BLaER1 treated with 17β-estradiol and CSF1 and Interleukin-3, amounts not matched to agents 10 nM and 100 nM (cell line): ENCODE data around the gene FBLN2.

ENCODE experiments used
- H3K27ac ChIP-seq, 11 experiments: shearing (Covaris generic); formaldehyde crosslinking; 2 replicates each; pipeline ENCODE4 v1.8.1; 2022
- H3K27me3 ChIP-seq, 11 experiments: shearing (Covaris generic); formaldehyde crosslinking; 2 replicates each; pipeline ENCODE4 v1.8.1; 2022
- H3K36me3 ChIP-seq, 11 experiments: shearing (Covaris generic); formaldehyde crosslinking; 2 replicates each; pipeline ENCODE4 v1.8.1; 2022
- H3K4me1 ChIP-seq, 10 experiments: shearing (Covaris generic); formaldehyde crosslinking; 2 replicates each; pipeline ENCODE4 v1.8.1; 2022
- H3K4me2 ChIP-seq, 11 experiments: shearing (Covaris generic); formaldehyde crosslinking; 2 replicates each; pipeline ENCODE4 v1.8.1; 2022
- H3K4me3 ChIP-seq, 10 experiments: shearing (Covaris generic); formaldehyde crosslinking; 2 replicates each; pipeline ENCODE4 v1.8.1; 2022
- H3K9ac ChIP-seq, 11 experiments: shearing (Covaris generic); formaldehyde crosslinking; 2 replicates each; pipeline ENCODE4 v1.8.1; 2022
- H3K9me3 ChIP-seq, 11 experiments: shearing (Covaris generic); formaldehyde crosslinking; replicated peaks in 1 of 11; 2 replicates each; pipeline ENCODE4 v1.8.1; 2022
- H4K20me1 ChIP-seq, 11 experiments: shearing (Covaris generic); formaldehyde crosslinking; 2 replicates each; pipeline ENCODE4 v1.8.1; 2022
- Cebpa-rat ChIP-seq, 11 experiments: shearing (Covaris generic); IDR thresholded peaks; 2 replicates each; pipeline ENCODE4 v1.8.1; 2022

Gene FBLN2

GRCh38 chr3:13540297-13540995 lies 8.5 kb upstream of the FBLN2 start:
- peaks cover 0 to 4% (median 0%) of the 10 kb centered on the region in 11 experiments; a peak in 1 of 22 replicates for H4K20me1 ChIP-seq
- no peaks in the 10 kb centered on the region for H3K36me3 ChIP-seq
- H3K27me3 ChIP-seq, result 0 out of 22 replicates have a peak, but pooled peaks cover 0 to 7% (median 0%) of the 10 kb centered on the region in 11 experiments
- no peak overlapping the region for H3K9ac ChIP-seq
- H3K4me1 ChIP-seq, result peaks cover 19 to 40% (median 34%) of the 10 kb centered on the region in 10 experiments
- H3K4me3 ChIP-seq, result no peak overlapping the region
- H3K4me2 ChIP-seq, result no peak overlapping the region
- H3K9me3 ChIP-seq, result peaks cover 20 to 32% (median 26%) of the 10 kb centered on the region in 11 experiments
- no peak overlapping the region for H3K27ac ChIP-seq
- TF ChIP-seq Cebpa-rat (IDR thresholded peaks at IDR 0.05), result no peak

- Histone ChIP-seq H4K20me1 (peaks cover 0 to 5% (median 0%) of the 10 kb centered on the region in 11 experiments; a peak in 1 of 22 replicates), H3K27ac (no peak overlapping the region), H3K36me3 (no peaks in the 10 kb centered on the region), H3K9ac (no peak overlapping the region), H3K4me3 (no peak overlapping the region), H3K27me3 (0 out of 22 replicates have a peak, but pooled peaks cover 0 to 7% (median 0%) of the 10 kb centered on the region in 11 experiments), H3K4me1 (peaks cover 16 to 38% (median 30%) of the 10 kb centered on the region in 10 experiments), H3K4me2 (no peak overlapping the region), H3K9me3 (peaks cover 20 to 32% (median 26%) of the 10 kb centered on the region in 11 experiments)
- TF ChIP-seq Cebpa-rat (IDR thresholded peaks at IDR 0.05), result no peak
These were observed 7.2 kb upstream of the FBLN2 start for GRCh38 chr3:13541691-13542090.

- no peak overlapping the region for H3K27ac ChIP-seq
- H3K4me2 ChIP-seq, result no peak overlapping the region
- H3K9me3 ChIP-seq, result peaks cover 20 to 32% (median 26%) of the 10 kb centered on the region in 11 experiments
- peaks cover 12 to 34% (median 26%) of the 10 kb centered on the region in 10 experiments for H3K4me1 ChIP-seq
- 0 out of 22 replicates have a peak, but pooled peaks cover 0 to 7% (median 0%) of the 10 kb centered on the region in 11 experiments for H3K27me3 ChIP-seq
- H3K9ac ChIP-seq, result no peak overlapping the region
- peaks cover 0 to 5% (median 0%) of the 10 kb centered on the region in 11 experiments; a peak in 1 of 22 replicates for H4K20me1 ChIP-seq
- H3K36me3 ChIP-seq, result no peaks in the 10 kb centered on the region
- no peak overlapping the region for H3K4me3 ChIP-seq
- no peak for TF ChIP-seq Cebpa-rat (IDR thresholded peaks at IDR 0.05)
These were observed 6.8 kb upstream of the FBLN2 start for GRCh38 chr3:13542142-13542541.

- Histone ChIP-seq H3K4me3 (no peak overlapping the region), H3K27ac (no peak overlapping the region), H3K9me3 (peaks cover 20 to 32% (median 24%) of the 10 kb centered on the region in 11 experiments), H4K20me1 (peaks cover 0 to 10% (median 0%) of the 10 kb centered on the region in 11 experiments; a peak in 2 of 22 replicates), H3K4me1 (peaks cover 9 to 35% (median 24%) of the 10 kb centered on the region in 10 experiments; a peak in 18 of 20 replicates), H3K36me3 (no peaks in the 10 kb centered on the region), H3K27me3 (peaks cover 1 to 13% (median 5%) of the 10 kb centered on the region in 11 experiments; a peak in 20 of 22 replicates), H3K9ac (no peak overlapping the region), H3K4me2 (peak overlapping the region in 5 of 11 experiments; percentile 73 to 89 (median 79); a peak in 7 of 22 replicates)
- TF ChIP-seq Cebpa-rat (IDR thresholded peaks at IDR 0.05), result no peak
These were observed 5.7 kb upstream of the FBLN2 start for GRCh38 chr3:13543253-13543652.

- TF ChIP-seq Cebpa-rat (IDR thresholded peaks at IDR 0.05), result no peak
- peak overlapping the region; percentile 10 to 89 (median 71); a peak in 20 of 22 replicates for H3K4me2 ChIP-seq
- H3K36me3 ChIP-seq, result no peaks in the 10 kb centered on the region
- H3K9ac ChIP-seq, result no peak overlapping the region
- H3K4me1 ChIP-seq, result peaks cover 17 to 46% (median 33%) of the 10 kb centered on the region in 10 experiments; a peak in 19 of 20 replicates
- H3K27me3 ChIP-seq, result peaks cover 12 to 24% (median 16%) of the 10 kb centered on the region in 11 experiments
- peaks cover 20 to 32% (median 24%) of the 10 kb centered on the region in 11 experiments for H3K9me3 ChIP-seq
- H4K20me1 ChIP-seq, result peaks cover 0 to 12% (median 0%) of the 10 kb centered on the region in 11 experiments; a peak in 3 of 22 replicates
- H3K27ac ChIP-seq, result no peak overlapping the region; a peak in 2 of 22 replicates
- H3K4me3 ChIP-seq, result no peak overlapping the region
These were observed 4.6 kb upstream of the FBLN2 start for GRCh38 chr3:13544293-13544831.

GRCh38 chr3:13544951-13545651 lies 3.8 kb upstream of the FBLN2 start:
- no peak for TF ChIP-seq Cebpa-rat (IDR thresholded peaks at IDR 0.05)
- peak overlapping the region; percentile 10 to 89 (median 71); a peak in 20 of 22 replicates for H3K4me2 ChIP-seq

GRCh38 chr3:13545952-13546454 lies 2.9 kb upstream of the FBLN2 start:
- peaks cover 0 to 26% (median 0%) of the 10 kb centered on the region in 11 experiments; a peak in 7 of 22 replicates for H4K20me1 ChIP-seq
- peaks cover 16 to 25% (median 21%) of the 10 kb centered on the region in 11 experiments for H3K9me3 ChIP-seq
- 0 out of 22 replicates have a peak overlapping the region, but pooled peaks of 1 of the 11 experiments have one; percentile 4 for H3K9ac ChIP-seq
- H3K4me2 ChIP-seq, result peak overlapping the region in 4 of 11 experiments; percentile 39 to 75 (median 70); a peak in 3 of 22 replicates
- no peak overlapping the region for H3K27ac ChIP-seq
- peaks cover 13 to 31% (median 22%) of the 10 kb centered on the region in 11 experiments for H3K27me3 ChIP-seq
- H3K36me3 ChIP-seq, result no peaks in the 10 kb centered on the region
- TF ChIP-seq Cebpa-rat (IDR thresholded peaks at IDR 0.05), result no peak
- peaks cover 26 to 63% (median 47%) of the 10 kb centered on the region in 10 experiments; a peak in 19 of 20 replicates for H3K4me1 ChIP-seq
- H3K4me3 ChIP-seq, result no peak overlapping the region

More at GRCh38 chr3:13544951-13545651, 3.8 kb upstream of the FBLN2 start:
- Histone ChIP-seq H3K4me1 (peaks cover 24 to 54% (median 38%) of the 10 kb centered on the region in 10 experiments; a peak in 19 of 20 replicates), H3K36me3 (no peaks in the 10 kb centered on the region), H3K9me3 (peaks cover 20 to 32% (median 24%) of the 10 kb centered on the region in 11 experiments), H3K4me3 (no peak overlapping the region), H3K27ac (no peak overlapping the region; a peak in 2 of 22 replicates), H4K20me1 (peaks cover 0 to 19% (median 0%) of the 10 kb centered on the region in 11 experiments; a peak in 7 of 22 replicates), H3K9ac (no peak overlapping the region), H3K27me3 (peaks cover 13 to 30% (median 21%) of the 10 kb centered on the region in 11 experiments)

GRCh38 chr3:13546667-13547171 lies 2.2 kb upstream of the FBLN2 start:
- TF ChIP-seq Cebpa-rat (IDR thresholded peaks at IDR 0.05), result no peak
- no peak overlapping the region for H3K4me2 ChIP-seq
- peaks cover 26 to 70% (median 54%) of the 10 kb centered on the region in 10 experiments; a peak in 19 of 20 replicates for H3K4me1 ChIP-seq
- no peak overlapping the region for H3K27ac ChIP-seq
- H3K36me3 ChIP-seq, result no peaks in the 10 kb centered on the region
- no peak overlapping the region for H3K9ac ChIP-seq
- H3K4me3 ChIP-seq, result no peak overlapping the region
- peaks cover 9 to 18% (median 13%) of the 10 kb centered on the region in 11 experiments for H3K9me3 ChIP-seq
- peaks cover 13 to 31% (median 22%) of the 10 kb centered on the region in 11 experiments for H3K27me3 ChIP-seq
- H4K20me1 ChIP-seq, result peaks cover 0 to 30% (median 0%) of the 10 kb centered on the region in 11 experiments; a peak in 7 of 22 replicates
